Lung microvascular endothelial cell (primary cell): ENCODE measurements around the gene SSBP2. TPM values are rescaled to one million over a fixed set of nuclear protein-coding genes. Genes with fewer than 3 reads are reported as not detected.
"Not testable (repeated sequence)": the region's sequence is repeated elsewhere in the genome, so short reads cannot be mapped to it uniquely, and the experiment has no call there.

Source experiments
- DNase-seq, 2 donors: peaks; one replicate each; pipeline versions ENCODE4 v3.0.0 to v3.0.0-alpha.2; 2010; ENCODE audit warnings: low read depth in 2 of 2
- total RNA-seq: library from RNA; depleted of rRNA; stranded (reverse); fragments of >200 nt; gene quantifications from 2 replicates; pipeline ENCODE4 v1.2.1, GENCODE V29; 2014

Gene SSBP2
- total RNA-seq, 1 donor from 2014 or later, result 11.9 TPM

- peak; percentile 71 to 80 for DNase-seq
Observed at GRCh38 chr5:81601919-81602318, 149.0 kb downstream of the SSBP2 start.

GRCh38 chr5:81592085-81592484 is 158.8 kb downstream of the SSBP2 start:
- DNase-seq, result not testable (repeated sequence)

DNA sequence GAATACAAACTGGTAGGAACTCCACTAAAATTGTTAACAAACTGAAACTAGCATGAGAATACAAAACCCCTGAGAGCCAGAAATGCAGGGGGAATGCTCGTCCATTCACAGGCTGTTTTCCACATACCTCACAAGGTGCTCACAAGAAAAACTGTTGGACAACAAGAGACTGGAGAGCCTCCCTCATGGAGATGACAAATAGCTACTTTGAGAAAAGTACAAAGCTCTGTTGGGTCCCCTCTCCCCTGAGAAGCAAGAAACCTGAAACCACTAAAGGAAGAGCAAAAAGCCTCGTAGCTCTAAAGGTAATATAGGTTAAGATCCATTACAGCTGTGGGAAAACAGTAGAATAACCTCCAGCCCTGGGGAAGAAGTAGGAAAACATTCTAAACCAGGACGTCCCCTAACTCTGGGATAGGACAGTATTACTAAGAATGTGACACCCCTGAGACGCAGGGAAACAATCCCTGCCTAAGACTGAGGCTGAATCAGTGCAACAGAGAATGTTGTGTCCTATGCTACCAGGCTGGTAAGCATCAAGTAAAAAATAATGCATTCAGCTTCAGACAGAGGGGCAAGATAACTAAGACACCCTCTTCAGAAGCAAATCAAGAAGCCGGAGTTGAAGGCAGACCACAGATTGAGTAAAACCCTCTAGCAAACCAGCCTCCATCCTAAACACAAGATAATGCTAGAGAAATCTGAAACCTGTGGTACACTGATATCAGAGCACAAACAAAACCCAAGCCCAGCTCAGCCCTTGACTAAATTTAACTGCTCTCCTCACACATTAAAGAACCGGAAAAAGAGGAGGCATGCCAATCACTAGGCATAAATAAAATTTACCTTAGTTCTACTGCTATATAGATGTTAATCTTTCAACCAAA is 160.2 kb downstream of the SSBP2 start:
- no peak for DNase-seq

- peak; percentile 79 to 82 for DNase-seq
Observed at GRCh38 chr5:81579262-81579924, 171.5 kb downstream of the SSBP2 start.

DNA sequence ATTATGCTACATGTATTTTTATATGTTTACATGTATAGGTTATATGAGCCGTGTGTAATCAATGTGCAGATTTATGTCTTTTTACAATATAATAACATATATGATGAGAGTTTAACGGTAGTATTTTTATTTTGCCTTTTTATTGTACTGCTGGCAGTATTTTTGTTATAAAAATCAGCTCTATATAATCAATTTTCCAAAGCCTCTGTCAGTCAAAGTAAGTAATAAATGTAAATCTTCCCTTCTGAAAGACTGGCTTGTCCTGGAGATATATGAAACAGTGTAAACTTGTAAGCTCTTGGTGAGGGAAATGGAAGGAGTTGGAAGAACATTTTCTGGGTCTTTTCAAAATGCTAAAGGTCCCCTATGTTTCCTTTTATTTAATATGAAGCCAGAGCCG is 173.8 kb downstream of the SSBP2 start:
- DNase-seq, result no peak

DNA sequence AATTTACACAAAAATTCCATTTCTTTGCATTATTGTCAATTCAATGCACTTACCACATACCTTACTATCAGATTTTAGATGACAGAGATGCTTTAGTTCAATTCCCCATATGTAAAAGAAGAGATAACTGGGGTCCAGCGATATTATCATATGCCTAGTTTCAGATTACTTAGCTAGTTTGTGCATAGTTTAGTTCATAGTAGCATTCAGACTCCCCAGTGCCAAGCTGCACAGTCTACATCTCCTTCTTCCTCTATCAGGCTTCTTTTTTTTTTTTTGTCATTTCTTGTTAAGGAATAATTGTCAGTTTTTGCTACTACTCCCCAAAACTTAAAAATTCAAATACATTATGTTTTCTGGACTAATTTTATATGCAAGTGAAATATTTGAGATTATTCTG is 175.0 kb downstream of the SSBP2 start:
- DNase-seq, result no peak

DNA sequence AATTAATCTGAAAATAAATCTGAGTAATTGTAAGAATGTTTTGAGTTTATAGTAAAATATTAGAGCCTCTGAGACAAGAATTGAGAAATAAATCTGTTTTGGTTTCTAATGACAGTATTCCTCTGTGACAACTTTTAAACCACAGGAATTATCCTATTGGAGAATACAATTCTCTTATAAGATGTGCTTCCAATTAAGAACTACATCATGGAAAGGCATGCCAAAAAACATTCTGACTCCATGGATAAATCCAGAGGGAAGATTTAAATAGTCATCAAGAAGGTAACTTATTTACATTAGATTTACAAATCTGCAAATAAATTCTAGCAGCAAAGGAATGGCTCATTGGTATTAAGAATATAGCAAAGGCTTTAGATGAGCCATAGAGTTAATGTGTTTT is 178.7 kb downstream of the SSBP2 start:
- DNase-seq, result no peak

GRCh38 chr5:81558188-81558587 is 192.7 kb downstream of the SSBP2 start:
- DNase-seq, result peak in 1 of 2 donors; percentile 8

DNA sequence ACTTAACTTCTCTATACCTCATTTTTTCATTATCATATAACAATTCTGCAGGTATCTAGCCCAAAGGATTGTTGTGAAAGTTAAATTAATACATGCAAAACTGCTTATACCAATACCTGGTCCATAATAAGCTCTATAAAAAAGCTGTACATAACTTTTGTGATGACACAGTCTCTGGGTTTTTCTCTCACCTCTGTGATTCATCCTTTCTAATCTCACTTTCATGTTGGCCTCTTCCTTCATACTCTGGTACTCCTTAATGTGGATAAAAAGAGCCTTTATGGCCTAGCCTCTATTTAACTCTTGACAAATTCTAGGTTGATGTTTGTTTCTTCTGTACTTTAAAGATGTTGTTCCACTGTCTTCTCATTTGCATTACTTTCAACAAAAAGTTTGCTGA is 194.1 kb downstream of the SSBP2 start:
- DNase-seq, result no peak

DNA sequence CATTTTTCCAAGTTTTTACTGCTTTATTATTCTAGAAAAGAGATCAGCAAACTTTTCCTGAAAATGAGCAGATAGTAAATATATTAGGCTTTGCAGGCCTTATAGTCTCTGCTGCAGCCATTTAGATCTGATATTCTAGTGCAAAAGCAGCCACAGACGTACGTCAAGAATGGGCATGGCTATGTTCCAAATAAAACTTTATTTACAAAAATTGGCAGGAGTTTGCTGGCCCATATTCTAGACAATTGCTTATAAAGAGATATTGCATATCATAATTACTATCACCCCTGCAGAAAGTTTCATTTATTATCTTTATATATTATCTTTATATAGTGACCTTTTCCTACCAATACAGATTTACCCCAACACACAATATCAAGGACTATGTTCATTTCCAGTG is 195.0 kb downstream of the SSBP2 start:
- no peak for DNase-seq

DNA sequence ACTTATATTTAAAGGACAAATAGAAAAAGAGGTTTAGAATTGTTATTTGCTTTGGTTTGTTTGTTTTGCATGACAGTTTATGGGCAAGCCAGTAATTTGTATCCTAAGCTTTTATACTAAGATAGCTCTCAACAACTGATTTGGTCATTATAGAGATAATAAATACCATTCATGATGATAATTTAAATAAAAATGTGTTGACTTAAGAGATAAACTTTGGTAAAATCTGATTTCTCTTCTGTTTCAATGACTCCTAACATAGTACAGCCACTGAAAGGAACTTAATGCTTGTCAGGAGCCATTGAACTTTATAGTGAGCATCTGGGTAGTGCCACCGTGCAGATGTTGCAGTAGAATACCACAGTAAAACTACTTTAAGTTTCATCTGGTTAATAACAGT is 196.2 kb downstream of the SSBP2 start:
- no peak for DNase-seq

- peak; percentile 55 to 71 for DNase-seq
Observed at GRCh38 chr5:81553567-81554212, 197.2 kb downstream of the SSBP2 start.

GRCh38 chr5:81552852-81553566 is 197.9 kb downstream of the SSBP2 start:
- DNase-seq, result peak; percentile 83 to 87

DNA sequence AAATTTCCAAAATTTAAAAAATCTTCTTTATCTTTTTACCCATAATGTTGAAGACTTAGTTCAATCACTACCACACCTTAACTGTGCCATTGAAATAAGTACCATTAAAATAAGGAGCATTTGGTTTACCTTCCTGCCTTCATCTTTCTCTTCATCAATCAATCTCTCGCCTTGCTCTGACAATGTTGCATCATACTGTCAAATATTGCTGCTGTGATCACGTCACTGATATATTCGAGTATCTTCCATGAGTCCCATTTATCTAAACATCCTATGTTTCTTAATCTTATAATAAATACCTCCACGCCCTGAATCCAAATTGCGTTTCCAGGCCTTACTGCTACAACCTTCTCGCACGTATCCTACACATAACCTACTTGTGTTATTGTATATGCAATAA is 201.8 kb downstream of the SSBP2 start:
- DNase-seq, result no peak

GRCh38 chr5:81547001-81547400 is 203.9 kb downstream of the SSBP2 start:
- DNase-seq, result no peak

GRCh38 chr5:81545911-81546310 is 205.0 kb downstream of the SSBP2 start:
- no peak for DNase-seq

- no peak for DNase-seq
Observed at GRCh38 chr5:81544351-81545018, 206.4 kb downstream of the SSBP2 start.

DNA sequence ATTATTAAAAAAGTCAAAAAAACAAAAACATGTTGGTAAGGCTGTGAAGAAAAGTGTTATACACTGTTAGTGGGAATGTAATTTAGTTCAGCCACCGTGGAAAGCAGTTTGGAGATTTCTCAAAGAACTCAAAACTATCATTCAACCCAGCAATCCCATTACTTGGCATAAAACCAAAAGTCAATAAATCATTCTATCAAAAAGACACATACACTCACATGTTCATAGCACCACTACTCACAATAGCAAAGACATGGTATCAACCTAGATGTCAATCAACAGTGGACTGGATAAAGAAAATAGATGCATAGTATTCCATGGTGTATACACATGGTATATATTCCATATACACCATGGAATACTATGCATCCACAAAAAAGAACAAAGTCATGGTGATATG is 208.7 kb downstream of the SSBP2 start:
- no peak for DNase-seq

DNA sequence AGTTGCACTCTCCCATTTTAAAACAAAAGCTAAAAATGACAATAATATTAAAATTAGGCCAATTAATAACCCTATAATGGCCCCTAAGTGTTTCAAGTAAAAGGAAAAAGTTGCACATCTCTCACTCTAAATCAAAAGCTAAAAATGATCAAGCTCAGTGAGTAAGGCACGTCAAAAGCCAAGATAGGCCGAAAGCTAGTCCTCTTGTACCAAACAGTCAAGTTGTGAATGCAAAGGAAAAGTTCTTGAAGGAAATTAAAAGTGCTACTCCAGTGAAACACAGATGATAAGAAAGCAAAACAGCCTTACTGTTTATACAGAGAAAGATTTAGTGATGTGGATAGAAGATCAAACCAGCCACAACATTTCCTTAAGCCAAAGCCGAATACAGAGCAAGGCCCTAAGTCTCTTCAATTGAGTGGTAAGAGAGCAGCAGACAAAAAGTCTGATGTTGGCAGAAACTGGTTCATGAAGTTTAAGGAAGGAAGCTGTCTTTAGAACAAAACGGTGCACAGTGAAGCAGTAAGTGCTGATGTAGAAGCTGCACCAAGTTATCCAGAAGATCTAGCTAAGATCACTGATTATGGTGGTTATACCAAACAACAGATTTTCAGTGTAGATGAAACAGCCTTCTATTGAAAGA is 212.9 kb downstream of the SSBP2 start:
- no peak for DNase-seq

- no peak for DNase-seq
Observed at GRCh38 chr5:81534441-81534840, 216.5 kb downstream of the SSBP2 start.
